Stimulated activated CD8-positive, alpha-beta memory T cell treated with anti-CD3 and anti-CD28 coated beads, Interleukin-4, amount 100 ng/mL, for 4 hours (primary cell): ENCODE data around the gene CABLES1.
"Not testable (repeated sequence)": the region's sequence is repeated elsewhere in the genome, so short reads cannot be mapped to it uniquely, and the experiment has no call there.

ENCODE experiments used
- DNase-seq, 2 donors: peaks; one replicate each; pipeline ENCODE4 v3.0.0-alpha.2; 2020; ENCODE audit warnings: low read depth in 2 of 2, low spot score in 1 of 2

The CABLES1 gene

DNA sequence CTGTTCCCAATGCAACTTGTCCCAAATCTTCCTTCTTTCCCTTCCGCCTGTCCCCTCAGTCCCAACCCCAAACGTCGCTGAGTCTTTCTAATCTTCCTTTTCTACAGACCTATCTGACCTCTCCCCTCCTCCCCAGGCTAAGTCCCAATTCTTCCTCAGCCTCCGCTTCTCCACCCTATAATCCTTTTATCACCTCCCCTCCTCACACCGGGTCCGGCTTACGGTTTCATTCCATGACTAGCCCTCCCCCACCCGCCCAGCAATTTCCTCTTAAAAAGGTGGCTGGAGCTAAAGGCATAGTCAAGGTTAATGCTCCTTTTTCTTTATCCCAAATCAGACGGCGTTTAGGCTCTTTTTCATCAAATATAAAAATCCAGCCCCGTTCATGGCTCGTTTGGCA lies 150.3 kb downstream of the CABLES1 start:
- not testable (repeated sequence) for DNase-seq

DNA sequence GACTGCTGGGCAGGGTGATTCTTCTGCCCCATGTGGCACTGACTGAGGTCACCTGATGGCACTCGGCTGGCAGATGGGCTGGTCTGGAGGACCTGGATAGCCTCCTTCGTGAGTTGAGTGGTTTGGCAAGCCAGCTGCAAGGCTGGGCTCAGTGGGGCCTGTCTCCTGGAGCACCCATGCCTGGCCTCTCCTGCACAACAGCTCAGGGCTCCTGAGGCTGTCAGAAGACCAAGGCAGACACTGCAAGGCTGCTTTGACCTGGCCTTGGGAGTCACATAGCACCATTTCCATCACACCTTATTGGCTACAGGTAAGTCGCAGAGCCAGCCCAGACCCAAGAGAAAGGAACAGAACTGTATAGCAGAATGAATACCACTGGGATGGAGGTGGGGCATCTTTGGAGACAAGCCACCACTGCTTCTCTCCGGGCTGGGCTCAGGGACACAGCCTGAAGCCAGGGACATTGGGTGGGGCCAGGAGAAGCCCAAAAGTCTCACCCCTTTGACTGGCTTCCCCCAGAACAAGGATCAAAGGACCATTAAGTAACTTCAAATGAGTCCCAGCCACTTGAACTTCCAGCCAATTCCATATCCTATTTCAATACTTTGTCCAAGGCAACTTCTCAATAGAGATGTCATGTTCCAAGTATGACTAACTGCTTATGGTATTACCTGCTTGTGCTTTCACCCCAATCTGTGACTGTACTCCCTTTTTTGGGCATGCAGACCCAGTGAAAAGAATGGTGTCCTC lies 156.3 kb downstream of the CABLES1 start:
- no peak for DNase-seq

DNA sequence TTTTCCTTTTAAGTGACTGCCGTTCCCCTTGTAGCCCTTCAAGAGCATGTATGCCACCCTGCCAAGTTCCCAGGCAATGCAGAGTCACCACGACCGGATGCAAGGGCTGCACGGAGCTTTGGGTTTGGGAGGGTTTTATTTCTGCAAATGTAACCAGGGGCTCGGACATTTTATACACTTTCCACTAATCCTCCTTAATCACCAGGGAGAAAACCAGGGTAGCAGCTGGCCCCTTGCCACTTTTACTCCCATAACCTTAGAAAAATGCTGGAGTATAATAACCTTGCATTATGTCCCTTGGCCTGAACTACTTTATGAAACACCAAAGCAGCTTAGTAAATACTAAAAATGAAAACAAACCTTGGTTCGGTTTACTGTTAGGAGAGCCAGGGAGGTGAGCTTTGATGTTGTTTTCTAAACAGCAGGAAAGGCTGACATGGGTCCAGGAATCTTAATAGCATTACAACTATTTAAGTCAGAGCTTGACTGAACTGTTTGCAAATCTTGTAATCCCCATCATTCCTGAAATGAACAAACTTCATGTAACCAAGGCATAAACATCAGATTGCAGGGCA lies 165.0 kb downstream of the CABLES1 start:
- no peak for DNase-seq

DNA sequence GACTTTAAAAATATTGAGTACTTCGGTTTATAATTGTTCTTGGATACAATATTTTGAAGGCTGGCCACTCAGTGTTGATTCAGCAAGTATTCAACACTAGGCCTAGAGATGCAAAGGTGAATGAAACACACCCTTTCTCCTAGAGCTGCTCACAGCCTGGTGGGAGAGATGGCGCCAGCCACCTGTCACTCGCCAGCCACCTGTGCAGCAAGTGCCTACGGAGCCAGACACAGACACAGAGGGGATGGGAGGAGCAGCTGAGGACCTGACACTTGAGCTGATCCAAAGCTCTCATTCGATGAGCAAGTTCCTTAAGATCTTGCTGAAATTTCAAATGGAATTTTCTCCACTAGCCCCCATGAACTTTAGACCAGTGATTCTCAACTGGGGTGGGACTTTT lies 166.7 kb downstream of the CABLES1 start:
- no peak for DNase-seq

DNA sequence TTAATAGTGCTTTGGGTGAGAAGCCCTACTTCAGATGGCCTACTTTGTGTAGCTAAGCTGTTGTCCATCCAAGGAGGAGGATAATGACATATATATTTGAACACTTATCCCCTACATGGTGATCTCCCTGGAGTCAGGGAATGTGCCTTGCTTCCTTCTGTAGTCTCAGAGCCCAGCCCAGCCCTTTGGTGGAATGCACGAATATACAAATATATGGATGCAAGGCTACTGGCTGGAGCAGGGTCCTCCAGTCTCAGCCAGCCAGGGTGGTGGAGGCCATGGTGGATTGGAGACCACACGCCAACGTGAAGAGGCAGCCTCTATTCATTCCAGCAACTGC lies 167.2 kb downstream of the CABLES1 start:
- no peak for DNase-seq

DNA sequence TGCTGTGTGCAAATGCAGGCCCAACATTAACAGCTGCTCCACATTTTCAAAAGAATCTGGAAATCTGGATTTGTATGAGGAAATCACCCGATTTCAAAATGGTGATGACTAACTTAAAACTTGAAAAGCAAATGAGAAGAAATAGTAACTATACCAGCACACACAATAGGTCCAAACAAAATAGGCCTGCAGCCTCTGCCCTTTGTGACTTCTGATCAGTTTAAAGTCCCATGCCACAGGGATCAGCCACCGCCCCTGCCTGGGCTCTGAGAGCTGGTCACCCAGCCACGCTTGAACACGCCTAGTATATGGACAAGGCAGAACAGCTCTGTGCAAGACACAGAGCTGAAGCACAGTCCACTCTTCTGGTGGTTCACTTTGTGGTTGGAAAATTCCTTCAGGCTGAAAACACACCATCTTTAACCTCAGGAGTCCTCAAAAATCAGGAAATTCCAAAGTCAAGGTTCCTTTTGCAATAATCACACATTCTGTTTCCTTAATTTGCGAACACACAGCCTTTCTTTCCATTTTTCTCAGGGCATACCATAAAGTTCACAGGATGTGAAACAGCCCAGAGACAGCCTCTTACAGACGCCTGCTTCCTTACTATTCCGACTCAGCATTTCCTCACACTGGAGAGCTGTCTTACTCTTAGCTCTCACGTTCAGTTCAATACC lies 167.7 kb downstream of the CABLES1 start:
- no peak for DNase-seq

DNA sequence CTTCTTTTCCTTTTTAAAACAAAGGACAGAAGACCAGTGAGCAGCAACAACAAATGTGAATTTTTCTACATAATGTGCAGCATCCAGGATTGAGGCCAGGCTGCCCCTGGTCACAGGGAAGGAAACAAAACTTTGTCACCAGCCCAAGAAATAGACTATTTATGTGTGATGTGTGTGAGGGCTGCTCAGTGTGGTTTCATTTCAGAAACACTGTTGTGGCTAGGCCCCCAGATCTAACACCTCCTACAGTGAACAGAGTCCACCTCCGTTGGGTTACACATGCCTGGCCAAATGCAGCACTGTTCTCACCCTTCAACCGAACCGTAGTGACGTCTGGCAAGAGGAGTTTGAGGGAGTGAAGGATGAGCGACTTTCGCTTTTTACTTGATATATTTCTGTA lies 171.5 kb downstream of the CABLES1 start:
- DNase-seq = no peak

DNA sequence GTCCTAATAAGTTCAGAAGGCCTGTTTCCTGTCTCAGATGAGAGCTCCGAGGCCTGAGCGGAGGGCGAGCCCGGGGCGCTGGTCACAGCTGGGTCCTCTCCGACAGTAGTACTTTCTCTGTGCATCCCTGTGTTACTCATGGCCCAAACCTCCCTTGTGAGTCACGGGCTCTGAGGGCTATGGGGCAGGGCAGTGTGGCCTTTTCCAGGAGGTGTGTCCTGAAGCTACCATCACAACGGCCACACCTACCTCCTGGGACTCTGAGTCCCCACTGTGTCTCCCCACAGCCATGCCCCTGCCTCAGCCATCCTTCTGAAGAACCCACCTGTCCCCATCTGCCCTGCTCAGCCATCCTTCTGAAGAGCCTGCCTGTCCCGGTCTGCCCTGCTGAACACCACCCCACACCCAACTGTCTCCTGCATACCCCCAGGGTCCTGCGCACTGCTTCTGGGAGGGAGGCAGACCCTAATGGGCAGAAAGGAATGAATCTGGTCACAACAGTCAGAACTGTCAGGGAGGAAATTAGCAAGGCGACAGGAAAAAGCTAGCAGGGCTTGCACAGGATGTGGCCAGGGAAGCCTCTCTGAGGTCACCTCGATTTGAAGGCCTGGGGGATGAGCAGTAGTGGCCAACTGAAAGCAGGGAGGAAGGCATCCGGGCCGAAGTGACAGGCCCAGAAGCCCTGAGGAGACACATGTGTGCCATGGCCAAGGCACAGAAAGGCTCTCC lies 172.4 kb downstream of the CABLES1 start:
- DNase-seq = no peak
